HEK293 (cell line): ENCODE measurements around the gene VPS26C.

Source experiments
- CTCF ChIA-PET: fragments of 350-600 bp; formaldehyde crosslinking; extraction: SDS; loops from one replicate; lab custom pipeline; 2021; ENCODE audit warnings: antibody characterized with exemption; lab: Yijun Ruan, JAX
- POLR2A ChIA-PET: fragments of 300-600 bp; formaldehyde crosslinking; extraction: SDS; loops from one replicate; lab custom pipeline; 2020; ENCODE audit warnings: antibody characterized with exemption, inconsistent platforms; lab: Yijun Ruan, JAX
- H3K27ac ChIP-seq: fragments of 200-500 bp; sonication (Bioruptor generic); 2 replicates; pipeline ENCODE4 v1.5.1; 2014; ENCODE audit warnings: low read depth, low read length, control low read depth, inconsistent platforms; ENCODE audit errors: extremely low read depth
- H3K36me3 ChIP-seq, 2 experiments: fragments of 200-500 bp in 1 of 2; sonication (Bioruptor generic) in 1 of 2; 1 replicate in 1 of 2; 2 replicates in 1 of 2; pipeline ENCODE4 v1.5.1; 2014 to 2017; ENCODE audit warnings: inconsistent platforms in 2 of 2, low read length in 2 of 2; ENCODE audit not compliant: control insufficient read depth in 2 of 2, insufficient read depth in 1 of 2
- H3K4me1 ChIP-seq: fragments of 200-500 bp; sonication (Bioruptor generic); 2 replicates; pipeline ENCODE4 v1.5.1; 2014; ENCODE audit warnings: mild to moderate bottlenecking, low read length, inconsistent platforms; ENCODE audit not compliant: control insufficient read depth, insufficient read depth
- H3K4me3 ChIP-seq: 2 replicates; pipeline ENCODE4 v1.5.1; 2011; ENCODE audit warnings: low read depth, mild to moderate bottlenecking, control low read depth, low read length, moderate library complexity
- H3K9me3 ChIP-seq: fragments of 200-500 bp; sonication (Bioruptor generic); 2 replicates; pipeline ENCODE4 v1.5.1; 2014; ENCODE audit warnings: low read depth, low read length, inconsistent platforms; ENCODE audit not compliant: control insufficient read depth, insufficient read depth
- KLF10 ChIP-seq: fragments of 450-650 bp; IDR thresholded peaks from 2 replicates; pipeline ENCODE4 v1.5.1; 2018; ENCODE audit warnings: missing biosample characterization, mild to moderate bottlenecking, missing genetic modification characterization
- SCRT2 ChIP-seq: fragments of 450-650 bp; formaldehyde crosslinking; IDR thresholded peaks from 2 replicates; pipeline ENCODE4 v1.5.1; 2016; ENCODE audit warnings: missing biosample characterization, missing genetic modification characterization
- SP7 ChIP-seq: fragments of 450-650 bp; formaldehyde crosslinking; IDR thresholded peaks from 2 replicates; pipeline ENCODE4 v1.5.1; 2016; ENCODE audit warnings: missing biosample characterization, missing genetic modification characterization
- YY1 ChIP-seq: fragments of 450-650 bp; formaldehyde crosslinking; IDR thresholded peaks from 2 replicates; pipeline ENCODE4 v1.5.1; 2018; ENCODE audit warnings: missing biosample characterization, missing genetic modification characterization
- ZBTB11 ChIP-seq: fragments of 450-650 bp; formaldehyde crosslinking; conservative IDR thresholded peaks from 2 replicates; pipeline ENCODE4 v1.5.1; 2016; ENCODE audit warnings: low read depth, missing biosample characterization, missing genetic modification characterization
- ZBTB7A ChIP-seq: fragments of 450-650 bp; formaldehyde crosslinking; IDR thresholded peaks from 2 replicates; pipeline ENCODE4 v1.5.1; 2016; ENCODE audit warnings: low read depth, missing biosample characterization, missing genetic modification characterization
- ZNF10 ChIP-seq: fragments of 450-650 bp; formaldehyde crosslinking; IDR thresholded peaks from 2 replicates; pipeline ENCODE4 v1.5.1; 2017; ENCODE audit warnings: missing biosample characterization, missing genetic modification characterization
- ZNF132 ChIP-seq: fragments of 450-650 bp; formaldehyde crosslinking; IDR thresholded peaks from 2 replicates; pipeline ENCODE4 v1.5.1; 2017; ENCODE audit warnings: missing biosample characterization, missing genetic modification characterization, borderline replicate concordance
- ZNF16 ChIP-seq: fragments of 450-650 bp; formaldehyde crosslinking; IDR thresholded peaks from 2 replicates; pipeline ENCODE4 v1.5.1; 2016; ENCODE audit warnings: low read depth, missing biosample characterization, missing genetic modification characterization
- ZNF274 ChIP-seq, 2 experiments: fragments of 200-500 bp in 1 of 2; fragments of 450-650 bp in 1 of 2; sonication (Bioruptor generic) in 1 of 2; formaldehyde crosslinking in 1 of 2; IDR thresholded peaks; 2 replicates each; pipeline versions ENCODE4 v1.5.1 to v1.6.1; 2014 to 2016; ENCODE audit warnings: borderline replicate concordance in 1 of 2, inconsistent platforms in 1 of 2, low read length in 1 of 2, missing biosample characterization in 1 of 2, missing genetic modification characterization in 1 of 2
- ZNF362 ChIP-seq: fragments of 450-650 bp; formaldehyde crosslinking; IDR thresholded peaks from 2 replicates; pipeline ENCODE4 v1.5.1; 2016; ENCODE audit warnings: missing biosample characterization, missing genetic modification characterization
- ZNF366 ChIP-seq: fragments of 450-650 bp; formaldehyde crosslinking; conservative IDR thresholded peaks from 2 replicates; pipeline ENCODE4 v1.5.1; 2016; ENCODE audit warnings: missing biosample characterization, missing genetic modification characterization
- ZNF501 ChIP-seq: fragments of 450-650 bp; formaldehyde crosslinking; IDR thresholded peaks from 2 replicates; pipeline ENCODE4 v1.5.1; 2016; ENCODE audit warnings: missing biosample characterization, missing genetic modification characterization
- ZNF513 ChIP-seq: fragments of 450-650 bp; IDR thresholded peaks from 2 replicates; pipeline ENCODE4 v1.5.1; 2018; ENCODE audit warnings: missing biosample characterization, missing genetic modification characterization
- ZNF768 ChIP-seq: fragments of 450-650 bp; formaldehyde crosslinking; IDR thresholded peaks from 2 replicates; pipeline ENCODE4 v1.5.1; 2018; ENCODE audit warnings: missing biosample characterization, mild to moderate bottlenecking, missing genetic modification characterization
- ZNF776 ChIP-seq: fragments of 450-650 bp; formaldehyde crosslinking; IDR thresholded peaks from 2 replicates; pipeline ENCODE4 v1.5.0; 2017; ENCODE audit warnings: missing biosample characterization, missing genetic modification characterization, borderline replicate concordance
- ZNF777 ChIP-seq: fragments of 450-650 bp; formaldehyde crosslinking; IDR thresholded peaks from 2 replicates; pipeline ENCODE4 v1.5.1; 2017; ENCODE audit warnings: missing biosample characterization, missing genetic modification characterization, borderline replicate concordance
- ZNF791 ChIP-seq: fragments of 450-650 bp; formaldehyde crosslinking; IDR thresholded peaks from 2 replicates; pipeline ENCODE4 v1.5.1; 2016; ENCODE audit warnings: missing biosample characterization, missing genetic modification characterization
- TF ChIP-seq, protein P1 (sequence below): fragments of 450-650 bp; formaldehyde crosslinking; IDR thresholded peaks from 2 replicates; pipeline ENCODE4 v1.5.1; 2016; ENCODE audit warnings: missing biosample characterization, missing genetic modification characterization

The VPS26C gene

DNA sequence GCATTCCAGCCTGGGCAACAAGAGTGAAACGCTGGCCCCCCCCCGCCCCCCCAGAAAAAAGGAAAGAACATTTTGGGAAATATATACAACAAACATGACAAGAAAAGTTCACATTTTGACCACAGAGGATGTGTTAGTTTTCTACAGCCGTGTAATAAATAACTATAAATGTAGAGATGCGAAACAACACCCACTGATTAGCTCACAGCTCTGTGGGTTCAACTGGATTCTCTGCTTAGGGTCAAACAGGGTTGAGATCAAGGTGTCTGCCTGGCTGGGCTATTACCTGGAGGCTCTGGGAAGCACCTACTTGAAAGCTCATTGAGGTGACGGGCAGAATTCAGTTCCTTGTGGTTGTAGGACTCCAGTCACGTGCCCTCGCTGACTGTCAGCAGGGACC, 11.1 kb upstream of the VPS26C start (continued):
- TF ChIP-seq ZNF362 (tag by site-specific recombination) (no peak), ZNF776 (no peak)

DNA sequence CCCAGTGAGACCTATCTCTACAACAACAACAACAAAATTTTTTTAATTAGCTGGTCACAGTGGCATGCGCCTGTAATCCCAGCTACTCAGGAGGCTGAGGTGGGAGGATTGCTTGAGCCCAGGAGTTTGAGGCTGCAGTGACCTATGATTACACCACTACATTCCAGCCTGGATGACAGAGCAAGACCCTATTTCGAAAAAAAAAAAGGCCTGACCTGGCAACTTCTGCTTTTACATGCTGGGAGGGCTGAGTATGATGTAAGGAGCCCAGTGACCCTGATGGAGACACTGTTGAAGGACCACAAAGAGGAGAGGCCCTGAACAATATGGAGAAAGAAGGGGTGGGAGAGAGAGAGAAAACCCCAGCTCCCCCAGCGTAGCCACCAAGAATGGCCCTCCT, 9.2 kb upstream of the VPS26C start:
- ChIA-PET POLR2A (interaction anchor here (1.1 kb wide), 1 partner anchor 9 kb away, joined by 4 read pairs; the partner anchor contains the start of gene VPS26C), CTCF (no interaction called here)
- Histone ChIP-seq H3K4me3 (no peak overlapping the region), H3K9me3 (no peaks in the 10 kb centered on the region), H3K36me3 (no peaks in the 10 kb centered on the region)
- no peak for TF ChIP-seq ZBTB7A (tag by site-specific recombination)
- TF ChIP-seq ZNF16 (tag by site-specific recombination), result no peak
- no peak for TF ChIP-seq SP7
- no peak for TF ChIP-seq ZNF777 (tag by site-specific recombination)
- no peak for TF ChIP-seq ZNF366 (tag by site-specific recombination)
- TF ChIP-seq, all 188 proteins: peak for 0
- no peak overlapping the region for H3K27ac ChIP-seq
- no peaks in the 10 kb centered on the region for H3K4me1 ChIP-seq

- ChIA-PET CTCF (interaction anchor here (0.6 to 0.8 kb wide), 4 partner anchors 16 to 626 kb away, joined by 3 to 4 read pairs (median 3); no protein-coding TSS in a partner anchor), POLR2A (no interaction called here)
- no peaks in the 10 kb centered on the region for H3K9me3 ChIP-seq
- no peaks in the 10 kb centered on the region for H3K4me1 ChIP-seq
- H3K36me3 ChIP-seq, result no peaks in the 10 kb centered on the region
- no peak overlapping the region for H3K27ac ChIP-seq
- H3K4me3 ChIP-seq, result no peak overlapping the region
- TF ChIP-seq, protein P1, sequence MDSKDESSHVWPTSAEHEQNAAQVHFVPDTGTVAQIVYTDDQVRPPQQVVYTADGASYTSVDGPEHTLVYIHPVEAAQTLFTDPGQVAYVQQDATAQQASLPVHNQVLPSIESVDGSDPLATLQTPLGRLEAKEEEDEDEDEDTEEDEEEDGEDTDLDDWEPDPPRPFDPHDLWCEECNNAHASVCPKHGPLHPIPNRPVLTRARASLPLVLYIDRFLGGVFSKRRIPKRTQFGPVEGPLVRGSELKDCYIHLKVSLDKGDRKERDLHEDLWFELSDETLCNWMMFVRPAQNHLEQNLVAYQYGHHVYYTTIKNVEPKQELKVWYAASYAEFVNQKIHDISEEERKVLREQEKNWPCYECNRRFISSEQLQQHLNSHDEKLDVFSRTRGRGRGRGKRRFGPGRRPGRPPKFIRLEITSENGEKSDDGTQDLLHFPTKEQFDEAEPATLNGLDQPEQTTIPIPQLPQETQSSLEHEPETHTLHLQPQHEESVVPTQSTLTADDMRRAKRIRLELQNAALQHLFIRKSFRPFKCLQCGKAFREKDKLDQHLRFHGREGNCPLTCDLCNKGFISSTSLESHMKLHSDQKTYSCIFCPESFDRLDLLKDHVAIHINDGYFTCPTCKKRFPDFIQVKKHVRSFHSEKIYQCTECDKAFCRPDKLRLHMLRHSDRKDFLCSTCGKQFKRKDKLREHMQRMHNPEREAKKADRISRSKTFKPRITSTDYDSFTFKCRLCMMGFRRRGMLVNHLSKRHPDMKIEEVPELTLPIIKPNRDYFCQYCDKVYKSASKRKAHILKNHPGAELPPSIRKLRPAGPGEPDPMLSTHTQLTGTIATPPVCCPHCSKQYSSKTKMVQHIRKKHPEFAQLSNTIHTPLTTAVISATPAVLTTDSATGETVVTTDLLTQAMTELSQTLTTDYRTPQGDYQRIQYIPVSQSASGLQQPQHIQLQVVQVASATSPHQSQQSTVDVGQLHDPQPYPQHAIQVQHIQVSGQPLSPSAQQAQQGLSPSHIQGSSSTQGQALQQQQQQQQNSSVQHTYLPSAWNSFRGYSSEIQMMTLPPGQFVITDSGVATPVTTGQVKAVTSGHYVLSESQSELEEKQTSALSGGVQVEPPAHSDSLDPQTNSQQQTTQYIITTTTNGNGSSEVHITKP (tag by site-specific recombination), result peak; percentile 68
- TF ChIP-seq YY1 (tag by site-specific recombination), result no peak
- no peak for TF ChIP-seq KLF10
- TF ChIP-seq SCRT2 (tag by site-specific recombination), result no peak
These were observed 7.0 kb upstream of the VPS26C start for GRCh38 chr21:37273911-37274690.

GRCh38 chr21:37273440-37273839, 6.3 kb upstream of the VPS26C start:
- Histone ChIP-seq H3K4me1 (peaks cover 2% of the 10 kb centered on the region; the same call in 1 of the 2 replicates), H3K9me3 (no peaks in the 10 kb centered on the region), H3K36me3 (no peaks in the 10 kb centered on the region), H3K4me3 (no peak overlapping the region), H3K27ac (no peak overlapping the region)
- CTCF ChIA-PET, result interaction anchor here (0.7 kb wide), 1 partner anchor 626 kb away, joined by 3 read pairs; no protein-coding TSS in a partner anchor
- POLR2A ChIA-PET, result no interaction called here
- no peak for TF ChIP-seq ZNF768 (tag by site-specific recombination)
- no peak for TF ChIP-seq ZNF132 (tag by site-specific recombination)
- TF ChIP-seq ZNF791 (tag by site-specific recombination), result no peak
- TF ChIP-seq ZNF501 (tag by site-specific recombination), result no peak
- peak; percentile 60; the same call in 1 of the 2 replicates for TF ChIP-seq ZNF513 (tag by site-specific recombination)
- no peak for TF ChIP-seq ZNF10
- TF ChIP-seq ZNF274 (IDR thresholded peaks at IDR 0.05; ENCODE audit: low read length), result no peak
- TF ChIP-seq ZNF274 (tag by site-specific recombination; IDR thresholded peaks at IDR 0.05; ENCODE audit: borderline replicate concordance), result no peak
- no peak for TF ChIP-seq ZBTB11 (tag by site-specific recombination)
